Measurements from ENCODE around the gene LDLRAD4. TPM values are rescaled to one million over a fixed set of nuclear protein-coding genes. Genes with fewer than 3 reads are reported as not detected.
A peak's percentile ranks its signal among the peaks of the same experiment; 100 is the strongest.

LDLRAD4 gene
- total RNA-seq, 3 donors from 2014 or later = 17.5 to 20.4 (median 18.3) TPM

DNA sequence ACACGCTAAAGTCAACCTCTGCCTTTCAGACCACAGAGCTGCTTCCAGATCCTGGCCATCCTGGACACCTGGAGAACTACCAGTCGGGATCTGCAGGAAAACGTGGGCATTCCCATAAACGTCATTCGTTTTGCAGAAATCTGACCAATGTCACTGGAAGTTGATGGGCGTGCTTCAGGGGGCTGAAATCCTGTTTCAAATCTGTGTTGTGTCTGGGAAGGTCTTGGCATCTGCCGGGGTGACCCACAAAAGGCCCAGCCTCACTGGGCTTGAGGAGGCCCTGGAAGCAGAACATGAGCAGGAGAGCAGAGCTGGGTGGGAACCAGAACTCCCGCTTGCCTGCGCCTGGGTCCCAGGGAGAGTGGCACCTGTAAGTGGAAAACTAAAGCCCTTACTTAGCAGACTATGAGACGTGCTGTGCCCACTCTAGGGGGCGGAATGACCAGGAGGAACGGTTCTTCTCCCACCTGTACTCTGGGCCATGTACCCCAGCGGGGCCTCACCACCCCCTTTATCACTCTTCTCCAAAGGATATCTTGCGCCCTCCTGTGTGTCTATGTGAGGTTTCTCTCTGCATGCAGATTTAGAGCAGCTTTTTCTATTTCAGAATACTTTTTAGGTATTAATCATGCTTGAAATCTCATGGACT lies 306.9 kb downstream of the LDLRAD4 start:
- Mint-ChIP-seq H3K36me3 (ENCODE audit: insufficient read depth) (peaks cover 7% of the 10 kb centered on the region), H3K27me3 (ENCODE audit: low read depth) (no peaks in the 10 kb centered on the region), H3K4me1 (ENCODE audit: low read depth) (peaks cover 13% of the 10 kb centered on the region), H3K9me3 (no peaks in the 10 kb centered on the region), H3K4me3 (no peak overlapping the region)
- ATAC-seq (no peak), DNase-seq (no peak)

DNA sequence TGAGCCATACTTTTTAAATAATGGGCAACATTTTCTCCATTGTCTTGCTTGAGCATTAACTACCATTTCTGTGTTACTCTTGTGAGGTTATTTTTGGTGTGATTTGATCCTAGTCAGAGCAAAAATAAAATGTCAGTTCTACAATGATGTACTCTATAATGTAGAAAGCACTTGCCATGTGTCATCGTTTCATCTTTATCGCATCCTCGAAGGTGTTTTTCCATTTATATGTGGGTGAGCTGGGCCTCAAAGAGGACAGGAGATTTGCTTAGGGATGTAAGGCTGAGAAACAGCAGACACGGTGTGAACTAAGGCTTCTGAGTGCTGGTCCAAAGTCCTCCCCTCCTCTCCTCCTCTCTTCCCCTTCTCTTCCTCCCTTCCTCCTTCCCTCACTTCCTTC lies 308.0 kb downstream of the LDLRAD4 start:
- H3K36me3 Mint-ChIP-seq (ENCODE audit: insufficient read depth) = peaks cover 7% of the 10 kb centered on the region
- peaks cover 9% of the 10 kb centered on the region for H3K4me1 Mint-ChIP-seq (ENCODE audit: low read depth)

DNA sequence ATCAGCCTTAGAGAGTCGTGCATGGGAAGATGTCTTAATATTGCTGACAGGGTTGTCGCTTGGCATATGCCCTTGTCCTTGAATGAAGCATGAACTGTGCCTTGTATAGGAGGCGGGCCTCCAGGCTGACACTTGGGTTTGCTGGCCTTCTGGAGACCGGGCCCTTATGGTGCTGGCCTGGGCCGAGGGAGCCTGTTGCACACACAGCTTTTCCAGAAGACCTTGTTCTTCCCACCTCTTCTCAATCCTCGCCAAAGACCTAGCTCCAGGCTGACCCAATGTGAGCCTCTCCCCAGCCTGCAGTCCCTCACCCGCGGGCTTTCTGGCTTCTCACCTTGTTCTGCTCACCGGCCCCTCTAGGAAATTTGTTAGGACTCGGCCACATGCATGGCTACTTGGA lies 308.7 kb downstream of the LDLRAD4 start:
- Mint-ChIP-seq H3K4me1 (ENCODE audit: low read depth) (peaks cover 8% of the 10 kb centered on the region), H3K9me3 (no peaks in the 10 kb centered on the region), H3K4me3 (no peak overlapping the region), H3K36me3 (ENCODE audit: insufficient read depth) (peaks cover 5% of the 10 kb centered on the region), H3K27me3 (ENCODE audit: low read depth) (no peaks in the 10 kb centered on the region)
- DNase-seq (no peak), ATAC-seq (no peak)

More for the DNA sequence above, 308.0 kb downstream of the LDLRAD4 start:
- DNase-seq (no peak), ATAC-seq (peak in 1 of 2 donors; percentile 58)
- Mint-ChIP-seq H3K4me3 (no peak overlapping the region), H3K27me3 (ENCODE audit: low read depth) (no peaks in the 10 kb centered on the region), H3K9me3 (no peaks in the 10 kb centered on the region)

DNA sequence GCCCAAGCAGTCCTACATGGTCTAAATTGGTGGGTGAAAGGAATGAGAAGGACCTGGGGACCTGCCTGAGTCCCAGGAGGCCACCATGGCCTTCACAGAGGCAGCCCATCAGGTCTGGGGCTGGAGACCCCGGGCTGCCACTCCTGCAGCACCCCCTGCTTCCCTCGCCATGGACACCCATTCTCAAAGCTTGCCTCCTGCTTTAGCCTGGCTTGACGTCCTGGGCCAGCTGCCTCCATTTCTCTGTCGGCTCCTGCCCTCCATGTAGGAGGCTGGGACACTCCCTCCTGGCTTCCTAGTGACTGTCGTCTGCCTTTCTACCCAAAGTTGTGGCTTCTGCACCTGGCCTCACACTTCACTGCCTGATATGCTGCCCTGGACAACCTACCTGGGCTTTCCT lies 309.2 kb downstream of the LDLRAD4 start:
- H3K9me3 Mint-ChIP-seq = no peaks in the 10 kb centered on the region
- ATAC-seq (no peak), DNase-seq (no peak)
- peaks cover 8% of the 10 kb centered on the region for H3K4me1 Mint-ChIP-seq (ENCODE audit: low read depth)
- peaks cover 5% of the 10 kb centered on the region for H3K36me3 Mint-ChIP-seq (ENCODE audit: insufficient read depth)
- H3K27me3 Mint-ChIP-seq (ENCODE audit: low read depth) = no peaks in the 10 kb centered on the region
- no peak overlapping the region for H3K4me3 Mint-ChIP-seq

DNA sequence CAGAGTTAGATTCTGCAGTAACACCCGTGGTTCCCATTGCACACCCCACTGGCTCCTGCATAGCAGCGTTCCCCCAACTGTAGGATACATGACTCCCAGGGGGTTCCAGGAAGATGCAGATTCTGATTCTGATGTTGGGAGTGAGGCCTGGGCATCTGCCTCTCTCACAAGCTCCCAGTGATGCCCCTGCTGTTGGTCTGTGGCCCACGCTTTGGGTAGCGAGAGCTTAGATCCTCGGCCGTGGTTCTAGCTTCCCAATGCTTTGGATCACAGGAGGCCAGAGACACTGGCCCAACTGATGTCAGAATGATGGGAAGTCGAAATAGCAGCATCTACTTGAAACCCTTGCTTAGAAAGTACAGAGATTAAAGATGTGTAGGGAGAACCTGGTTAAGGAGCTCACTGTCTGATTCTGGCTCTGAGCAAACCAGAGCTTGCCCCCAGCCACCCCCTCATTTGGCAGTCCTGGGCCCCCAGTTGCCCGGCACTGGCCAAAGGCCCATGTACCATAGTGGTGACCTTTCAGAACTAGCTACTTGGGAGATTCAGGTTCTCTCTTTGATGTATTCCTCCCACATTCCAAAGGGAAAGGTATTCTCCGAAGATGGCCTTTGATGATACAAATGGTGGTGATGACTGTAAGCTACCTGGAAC lies 310.3 kb downstream of the LDLRAD4 start:
- H3K4me1 Mint-ChIP-seq (ENCODE audit: low read depth) = peaks cover 16% of the 10 kb centered on the region
- no peaks in the 10 kb centered on the region for H3K27me3 Mint-ChIP-seq (ENCODE audit: low read depth)
- no peak for DNase-seq
- H3K9me3 Mint-ChIP-seq = no peaks in the 10 kb centered on the region
- no peak for ATAC-seq
- peaks cover 5% of the 10 kb centered on the region for H3K36me3 Mint-ChIP-seq (ENCODE audit: insufficient read depth)
- H3K4me3 Mint-ChIP-seq = no peak overlapping the region

DNA sequence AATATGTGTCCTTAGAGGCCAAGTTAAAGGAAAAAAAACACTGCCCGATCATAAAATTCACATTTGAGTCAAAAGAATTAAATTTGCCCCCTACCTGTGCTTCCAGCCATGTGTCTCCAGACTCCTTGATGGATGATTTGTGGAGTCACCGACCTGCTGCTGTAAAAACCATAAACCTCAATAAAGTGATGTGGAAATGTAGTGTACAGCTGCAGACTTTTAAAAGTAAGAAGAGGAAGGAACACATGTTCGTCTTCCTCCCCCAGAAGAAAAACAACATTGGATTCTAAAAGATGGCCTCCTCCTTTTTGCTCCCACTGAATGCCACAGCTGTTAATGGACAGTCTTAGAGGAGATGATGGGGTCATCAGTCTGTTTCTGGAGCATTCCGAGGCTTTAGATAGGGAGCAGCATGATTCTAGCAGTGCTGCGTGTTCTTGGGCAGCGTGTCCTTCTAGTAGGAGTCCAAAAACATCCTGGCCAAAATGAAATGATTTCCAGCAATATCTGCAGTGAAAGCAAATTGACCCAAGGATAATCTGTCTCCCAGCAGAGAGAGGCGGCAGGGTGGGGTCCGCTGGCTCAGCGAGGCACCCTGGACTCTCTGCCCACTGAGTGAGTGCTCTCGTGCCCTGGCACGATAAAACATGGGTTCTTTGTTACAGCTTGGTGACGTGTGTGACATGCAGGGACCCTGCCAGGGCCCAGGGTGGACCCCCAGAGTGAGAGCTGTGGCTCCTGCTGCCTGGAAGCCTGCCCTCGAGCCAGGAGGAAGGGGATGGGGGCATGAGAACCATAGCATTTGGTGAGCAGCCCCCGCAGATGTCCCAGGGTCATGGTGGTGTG lies 311.7 kb downstream of the LDLRAD4 start:
- no peak for ATAC-seq
- no peaks in the 10 kb centered on the region for H3K9me3 Mint-ChIP-seq
- H3K27me3 Mint-ChIP-seq (ENCODE audit: low read depth) = no peaks in the 10 kb centered on the region
- DNase-seq = no peak
- peaks cover 5% of the 10 kb centered on the region for H3K36me3 Mint-ChIP-seq (ENCODE audit: insufficient read depth)
- peaks cover 27% of the 10 kb centered on the region for H3K4me1 Mint-ChIP-seq (ENCODE audit: low read depth)
- no peak overlapping the region for H3K4me3 Mint-ChIP-seq

DNA sequence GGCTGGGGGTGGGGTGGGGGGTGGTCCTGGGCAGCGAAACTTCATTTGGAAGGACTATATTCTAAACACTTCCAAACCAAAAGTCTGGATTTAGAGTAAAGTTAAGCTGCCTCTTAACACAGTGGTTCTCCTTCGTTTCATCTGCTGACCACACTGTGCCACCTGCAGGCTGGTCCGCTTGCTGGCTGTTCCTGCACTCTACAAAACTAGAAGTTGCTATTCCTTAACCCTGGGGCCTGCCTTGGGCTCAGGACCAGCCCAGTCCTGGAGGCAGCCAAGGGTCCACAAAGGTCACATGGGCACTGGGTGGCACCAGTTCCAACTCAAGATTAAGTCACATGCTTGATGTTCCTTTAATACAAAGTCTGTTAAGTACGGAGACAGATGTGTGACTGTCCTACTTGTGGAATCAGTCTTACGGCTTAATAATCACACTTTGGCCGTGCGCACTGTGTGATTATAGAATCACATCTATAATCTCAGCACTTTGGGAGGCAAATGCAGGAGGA lies 312.4 kb downstream of the LDLRAD4 start:
- Mint-ChIP-seq H3K4me1 (ENCODE audit: low read depth) (peaks cover 30% of the 10 kb centered on the region), H3K4me3 (no peak overlapping the region), H3K9me3 (no peaks in the 10 kb centered on the region), H3K27me3 (ENCODE audit: low read depth) (no peaks in the 10 kb centered on the region), H3K36me3 (ENCODE audit: insufficient read depth) (peaks cover 5% of the 10 kb centered on the region)
- ATAC-seq (peak in 1 of 2 donors; percentile 28), DNase-seq (no peak)

DNA sequence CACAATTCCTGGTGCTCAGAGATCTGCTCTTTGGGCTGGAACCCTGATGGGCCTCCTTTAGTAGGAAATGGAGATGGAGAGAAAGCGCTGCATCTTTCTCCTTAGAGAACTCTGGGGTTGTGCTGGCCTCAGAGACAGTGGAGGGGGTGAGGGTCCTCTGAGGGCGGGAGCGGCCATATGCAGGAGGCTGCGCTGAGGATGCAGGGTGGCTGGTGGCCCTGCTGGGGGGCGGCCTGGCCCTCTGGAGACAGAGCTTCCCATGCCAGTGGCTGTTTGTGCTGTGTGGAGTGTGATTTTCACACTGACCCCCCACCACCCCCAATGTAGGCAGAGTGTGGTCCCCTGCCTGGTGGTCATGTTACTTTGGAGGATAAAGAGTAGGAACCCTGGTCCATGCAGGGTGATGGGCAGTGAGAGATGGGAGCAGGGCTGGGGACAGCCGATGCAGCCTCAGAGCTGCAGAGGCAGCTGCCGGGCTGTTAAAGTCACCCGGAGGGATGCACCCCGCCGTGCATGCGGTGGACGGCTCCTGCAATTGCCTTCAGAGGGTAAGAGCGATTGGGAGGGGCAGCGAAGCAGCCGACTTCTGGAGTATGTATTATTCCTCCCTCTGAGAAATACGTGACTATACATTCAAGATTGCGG lies 313.2 kb downstream of the LDLRAD4 start:
- no peak overlapping the region for H3K4me3 Mint-ChIP-seq
- no peaks in the 10 kb centered on the region for H3K27me3 Mint-ChIP-seq (ENCODE audit: low read depth)
- ATAC-seq (no peak), DNase-seq (no peak)
- peaks cover 3% of the 10 kb centered on the region for H3K36me3 Mint-ChIP-seq (ENCODE audit: insufficient read depth)
- H3K9me3 Mint-ChIP-seq = no peaks in the 10 kb centered on the region
- H3K4me1 Mint-ChIP-seq (ENCODE audit: low read depth) = peaks cover 36% of the 10 kb centered on the region

DNA sequence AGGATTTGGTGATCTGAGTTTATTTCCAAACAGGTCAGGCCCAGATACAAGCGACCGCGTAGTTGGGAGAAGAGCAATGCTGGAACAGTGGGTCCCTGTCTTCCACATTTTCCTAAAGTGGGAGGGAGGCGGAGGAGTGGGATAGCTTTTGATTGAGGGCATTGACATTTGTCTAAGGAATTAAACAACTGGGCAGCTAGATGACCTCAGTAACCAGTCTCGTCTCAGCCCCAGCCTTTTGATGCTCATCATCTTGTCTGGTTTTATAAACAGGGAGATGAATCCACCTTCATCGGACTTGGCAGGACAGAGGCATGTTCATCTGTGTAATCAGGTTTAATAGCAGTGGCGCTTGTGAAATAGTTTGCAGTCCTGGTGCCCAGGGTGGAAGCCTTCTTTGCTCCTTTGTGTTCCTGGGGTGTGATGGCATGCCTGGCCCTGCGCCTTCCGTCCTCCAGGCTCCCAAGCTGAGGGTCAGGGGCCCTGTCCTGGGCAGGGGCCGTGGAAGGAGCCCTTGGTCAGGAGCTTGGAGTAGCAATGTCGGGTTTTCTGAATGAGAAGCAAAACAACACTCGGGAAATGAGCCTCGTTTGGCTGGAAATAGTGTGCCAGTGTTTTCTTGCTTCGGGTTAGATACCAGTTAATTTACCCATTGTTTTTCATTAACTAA lies 314.0 kb downstream of the LDLRAD4 start:
- Mint-ChIP-seq H3K27me3 (ENCODE audit: low read depth) (no peaks in the 10 kb centered on the region), H3K36me3 (ENCODE audit: insufficient read depth) (no peaks in the 10 kb centered on the region), H3K4me1 (ENCODE audit: low read depth) (peaks cover 40% of the 10 kb centered on the region), H3K4me3 (no peak overlapping the region), H3K9me3 (no peaks in the 10 kb centered on the region)
- ATAC-seq (no peak), DNase-seq (no peak)

DNA sequence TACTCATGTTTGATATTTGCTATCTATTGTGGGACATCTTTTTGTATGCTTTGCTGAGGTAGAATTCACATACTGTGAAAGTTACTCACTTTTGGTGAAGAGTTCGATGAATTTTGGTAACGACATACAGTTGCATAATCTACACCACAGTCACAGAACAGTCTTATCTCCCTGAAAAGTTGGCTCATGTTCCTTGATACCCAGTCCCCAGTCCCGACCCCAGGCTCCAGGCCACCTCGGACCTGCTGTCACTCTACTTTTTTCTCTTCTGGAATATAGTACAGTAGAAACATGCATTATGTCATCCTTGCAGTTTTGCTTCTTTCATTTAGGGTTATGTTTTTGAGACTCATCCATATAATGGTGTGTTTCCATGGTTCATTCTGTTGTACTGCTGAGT lies 316.1 kb downstream of the LDLRAD4 start:
- Mint-ChIP-seq H3K4me1 (ENCODE audit: low read depth) (peaks cover 58% of the 10 kb centered on the region), H3K36me3 (ENCODE audit: insufficient read depth) (no peaks in the 10 kb centered on the region), H3K27me3 (ENCODE audit: low read depth) (no peaks in the 10 kb centered on the region), H3K4me3 (no peak overlapping the region), H3K9me3 (no peaks in the 10 kb centered on the region)
- no peak for ATAC-seq
- DNase-seq = no peak

DNA sequence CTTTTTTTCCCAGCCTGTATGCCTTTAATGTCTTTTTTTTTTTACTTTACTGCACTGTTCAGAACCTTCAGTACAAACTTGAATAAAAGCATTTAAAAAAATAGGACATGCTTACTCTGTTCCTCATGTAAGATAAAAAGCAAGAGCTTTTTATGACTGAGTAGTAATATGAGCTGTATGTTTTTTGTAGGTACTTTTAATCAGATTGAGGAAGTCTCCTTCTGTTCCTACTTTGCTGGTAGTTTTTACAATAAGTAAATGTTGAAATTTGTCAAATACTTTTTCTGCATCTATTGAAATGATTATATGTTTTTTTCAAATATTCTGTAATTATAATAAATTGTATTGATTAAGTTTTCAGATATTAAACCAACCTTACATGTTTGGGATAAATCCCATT lies 318.0 kb downstream of the LDLRAD4 start:
- Mint-ChIP-seq H3K36me3 (ENCODE audit: insufficient read depth) (no peaks in the 10 kb centered on the region), H3K4me3 (no peak overlapping the region), H3K9me3 (no peaks in the 10 kb centered on the region), H3K4me1 (ENCODE audit: low read depth) (peaks cover 73% of the 10 kb centered on the region), H3K27me3 (ENCODE audit: low read depth) (no peaks in the 10 kb centered on the region)
- no peak for ATAC-seq
- DNase-seq = no peak

DNA sequence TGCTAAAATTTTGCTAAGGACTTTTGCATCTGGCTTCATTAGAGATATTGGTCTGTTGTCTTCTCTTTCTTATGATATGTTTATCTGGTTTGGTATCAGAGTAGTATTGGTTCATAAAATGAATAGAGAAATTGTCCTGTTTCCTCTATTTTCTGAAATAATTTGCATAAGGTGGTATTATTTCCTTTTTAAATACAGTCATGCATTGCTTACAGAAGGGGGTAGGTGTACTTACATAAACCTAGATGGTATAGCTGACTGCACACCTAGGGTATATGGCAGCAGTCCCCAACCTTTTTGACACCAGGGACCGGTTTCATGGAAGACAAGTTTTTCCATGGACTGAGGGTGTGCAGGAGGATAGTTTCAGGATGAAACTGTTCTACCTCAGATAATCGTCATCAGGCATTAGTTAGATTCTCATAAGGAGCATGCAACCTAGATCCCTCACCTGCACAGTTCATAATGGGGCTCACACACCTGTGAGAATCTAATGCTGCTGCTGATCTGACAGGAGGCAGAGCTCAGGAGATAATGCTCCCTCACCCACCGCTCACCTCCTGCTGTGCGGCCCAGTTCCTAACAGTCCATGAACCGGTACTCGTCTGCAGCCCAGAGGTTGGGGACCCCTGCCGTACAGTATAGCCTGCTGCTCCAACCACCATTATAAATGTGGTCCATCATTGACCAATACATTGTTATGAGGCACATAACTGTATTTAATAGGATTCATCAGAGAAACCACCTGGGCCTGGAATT lies 318.6 kb downstream of the LDLRAD4 start:
- ATAC-seq = no peak
- H3K4me1 Mint-ChIP-seq (ENCODE audit: low read depth) = peaks cover 73% of the 10 kb centered on the region
- DNase-seq = no peak
- H3K27me3 Mint-ChIP-seq (ENCODE audit: low read depth) = no peaks in the 10 kb centered on the region
- no peaks in the 10 kb centered on the region for H3K36me3 Mint-ChIP-seq (ENCODE audit: insufficient read depth)
- H3K4me3 Mint-ChIP-seq = no peak overlapping the region
- H3K9me3 Mint-ChIP-seq = no peaks in the 10 kb centered on the region

DNA sequence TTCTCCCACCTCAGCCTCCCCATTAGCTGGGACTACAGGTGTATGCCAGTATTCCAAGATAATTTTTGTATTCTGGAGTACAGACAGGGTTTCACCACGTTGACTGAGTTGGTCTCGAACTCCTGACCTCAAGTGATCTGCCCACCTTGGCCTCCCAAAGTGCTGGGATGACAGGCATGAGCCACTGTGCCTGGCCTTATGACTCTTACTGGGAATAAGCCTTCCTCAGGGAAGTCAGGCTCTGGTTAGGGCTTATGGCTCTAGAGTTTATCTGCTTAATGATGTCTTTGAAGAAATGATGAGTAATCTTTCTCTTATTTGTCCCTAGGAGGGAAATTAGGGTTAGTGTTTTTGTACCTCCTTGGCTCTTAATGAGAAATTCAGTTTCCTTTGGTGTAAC lies 320.1 kb downstream of the LDLRAD4 start:
- Mint-ChIP-seq H3K36me3 (ENCODE audit: insufficient read depth) (peaks cover 9% of the 10 kb centered on the region), H3K9me3 (no peaks in the 10 kb centered on the region), H3K4me1 (ENCODE audit: low read depth) (peaks cover 67% of the 10 kb centered on the region), H3K4me3 (peak overlapping the region; percentile 47), H3K27me3 (ENCODE audit: low read depth) (no peaks in the 10 kb centered on the region)
- ATAC-seq (no peak), DNase-seq (no peak)
